Measurements from ENCODE around the gene TLE7.

TLE7 gene

GRCh38 chr16:71453036-71453435 is 11.2 kb upstream of the TLE7 start:
- Histone ChIP-seq H3K4me1 (ENCODE audit: control insufficient read depth in 1 of 2, insufficient read depth in 2 of 2, low read length in 2 of 2) (no peaks in the 10 kb centered on the region), H3K9me3 (ENCODE audit: control insufficient read depth in 1 of 2, low read length in 2 of 2) (peaks cover 43 to 51% of the 10 kb centered on the region in 2 donors), H3K36me3 (ENCODE audit: control insufficient read depth in 1 of 2, insufficient read depth in 2 of 2, low read length in 2 of 2) (peaks cover 61 to 85% of the 10 kb centered on the region in 2 donors), H3K4me3 (ENCODE audit: low read depth in 1 of 2, low read length in 2 of 2) (no peak overlapping the region), H3K27me3 (ENCODE audit: control insufficient read depth in 1 of 2, insufficient read depth in 2 of 2, low read length in 2 of 2) (no peaks in the 10 kb centered on the region), H3K27ac (ENCODE audit: low read depth, low read length) (no peak overlapping the region), H3K9ac (ENCODE audit: low read depth in 1 of 2, low read length in 2 of 2) (no peak overlapping the region)

DNA sequence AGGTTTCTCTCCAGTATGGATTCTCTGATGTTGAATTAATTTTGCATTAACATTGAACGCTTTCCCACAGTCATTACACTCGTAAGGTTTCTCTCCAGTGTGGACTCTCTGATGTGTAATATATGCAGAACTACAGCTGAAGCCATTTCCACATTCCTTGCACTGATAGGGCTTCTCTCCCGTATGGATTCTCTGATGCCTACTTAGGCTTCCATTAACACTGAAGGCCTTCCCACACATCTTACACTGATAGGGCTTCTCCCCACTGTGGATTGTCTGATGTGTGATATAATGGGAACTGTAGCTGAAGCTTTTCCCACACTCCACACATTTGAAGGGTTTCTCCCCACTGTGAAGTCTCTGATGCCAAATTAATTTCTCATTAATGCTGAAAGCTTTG is 7.2 kb upstream of the TLE7 start:
- Histone ChIP-seq H3K9ac (ENCODE audit: low read depth in 1 of 2, low read length in 2 of 2) (no peak overlapping the region), H3K36me3 (ENCODE audit: control insufficient read depth in 1 of 2, insufficient read depth in 2 of 2, low read length in 2 of 2) (peaks cover 53 to 61% of the 10 kb centered on the region in 2 donors), H3K4me3 (ENCODE audit: low read depth in 1 of 2, low read length in 2 of 2) (peak overlapping the region; percentile 35 to 58), H3K4me1 (ENCODE audit: control insufficient read depth in 1 of 2, insufficient read depth in 2 of 2, low read length in 2 of 2) (no peaks in the 10 kb centered on the region), H3K9me3 (ENCODE audit: control insufficient read depth in 1 of 2, low read length in 2 of 2) (peaks cover 72 to 78% of the 10 kb centered on the region in 2 donors), H3K27ac (ENCODE audit: low read depth, low read length) (no peak overlapping the region), H3K27me3 (ENCODE audit: control insufficient read depth in 1 of 2, insufficient read depth in 2 of 2, low read length in 2 of 2) (no peaks in the 10 kb centered on the region)

DNA sequence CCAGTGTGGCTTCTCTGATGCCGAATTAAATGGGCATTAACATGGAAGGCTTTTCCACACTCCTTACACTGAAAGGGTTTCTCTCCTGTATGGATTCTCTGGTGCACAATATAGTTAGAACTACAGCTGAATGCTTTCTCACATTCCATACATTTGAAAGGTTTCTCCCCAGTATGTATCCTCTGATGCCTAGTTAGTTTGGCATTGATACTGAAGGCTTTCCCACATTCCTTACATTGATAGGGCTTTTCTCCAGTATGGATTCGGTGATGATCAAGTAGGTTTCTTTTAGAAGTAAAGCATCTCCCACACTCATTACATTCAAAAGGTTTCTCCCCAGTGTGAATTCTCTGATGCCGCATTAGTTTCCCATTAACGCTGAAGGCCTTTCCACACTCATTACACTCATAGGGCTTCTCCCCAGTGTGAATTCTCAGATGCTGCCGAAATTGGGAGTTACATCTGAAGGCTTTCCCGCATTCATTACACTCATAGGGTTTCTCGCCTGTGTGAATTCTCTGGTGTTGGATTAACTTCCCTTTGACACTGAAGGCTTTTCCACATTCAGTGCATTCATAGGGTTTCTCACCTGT is 6.5 kb upstream of the TLE7 start:
- H3K27me3 ChIP-seq (ENCODE audit: control insufficient read depth in 1 of 2, insufficient read depth in 2 of 2, low read length in 2 of 2), result no peaks in the 10 kb centered on the region
- no peaks in the 10 kb centered on the region for H3K4me1 ChIP-seq (ENCODE audit: control insufficient read depth in 1 of 2, insufficient read depth in 2 of 2, low read length in 2 of 2)
- no peak overlapping the region for H3K9ac ChIP-seq (ENCODE audit: low read depth in 1 of 2, low read length in 2 of 2)
- H3K9me3 ChIP-seq (ENCODE audit: control insufficient read depth in 1 of 2, low read length in 2 of 2), result peaks cover 79 to 85% of the 10 kb centered on the region in 2 donors
- H3K36me3 ChIP-seq (ENCODE audit: control insufficient read depth in 1 of 2, insufficient read depth in 2 of 2, low read length in 2 of 2), result peaks cover 48 to 54% of the 10 kb centered on the region in 2 donors
- H3K27ac ChIP-seq (ENCODE audit: low read depth, low read length), result no peak overlapping the region
- H3K4me3 ChIP-seq (ENCODE audit: low read depth in 1 of 2, low read length in 2 of 2), result peak overlapping the region; percentile 35 to 58

GRCh38 chr16:71443714-71444113 is 1.9 kb upstream of the TLE7 start:
- peaks cover 47 to 51% of the 10 kb centered on the region in 2 donors for H3K9me3 ChIP-seq (ENCODE audit: control insufficient read depth in 1 of 2, low read length in 2 of 2)
- no peak overlapping the region for H3K27ac ChIP-seq (ENCODE audit: low read depth, low read length)
- peaks cover 9% of the 10 kb centered on the region in 2 donors for H3K36me3 ChIP-seq (ENCODE audit: control insufficient read depth in 1 of 2, insufficient read depth in 2 of 2, low read length in 2 of 2)
- H3K4me1 ChIP-seq (ENCODE audit: control insufficient read depth in 1 of 2, insufficient read depth in 2 of 2, low read length in 2 of 2), result no peaks in the 10 kb centered on the region
- H3K9ac ChIP-seq (ENCODE audit: low read depth in 1 of 2, low read length in 2 of 2), result no peak overlapping the region
- no peaks in the 10 kb centered on the region for H3K27me3 ChIP-seq (ENCODE audit: control insufficient read depth in 1 of 2, insufficient read depth in 2 of 2, low read length in 2 of 2)
- no peak overlapping the region for H3K4me3 ChIP-seq (ENCODE audit: low read depth in 1 of 2, low read length in 2 of 2)

DNA sequence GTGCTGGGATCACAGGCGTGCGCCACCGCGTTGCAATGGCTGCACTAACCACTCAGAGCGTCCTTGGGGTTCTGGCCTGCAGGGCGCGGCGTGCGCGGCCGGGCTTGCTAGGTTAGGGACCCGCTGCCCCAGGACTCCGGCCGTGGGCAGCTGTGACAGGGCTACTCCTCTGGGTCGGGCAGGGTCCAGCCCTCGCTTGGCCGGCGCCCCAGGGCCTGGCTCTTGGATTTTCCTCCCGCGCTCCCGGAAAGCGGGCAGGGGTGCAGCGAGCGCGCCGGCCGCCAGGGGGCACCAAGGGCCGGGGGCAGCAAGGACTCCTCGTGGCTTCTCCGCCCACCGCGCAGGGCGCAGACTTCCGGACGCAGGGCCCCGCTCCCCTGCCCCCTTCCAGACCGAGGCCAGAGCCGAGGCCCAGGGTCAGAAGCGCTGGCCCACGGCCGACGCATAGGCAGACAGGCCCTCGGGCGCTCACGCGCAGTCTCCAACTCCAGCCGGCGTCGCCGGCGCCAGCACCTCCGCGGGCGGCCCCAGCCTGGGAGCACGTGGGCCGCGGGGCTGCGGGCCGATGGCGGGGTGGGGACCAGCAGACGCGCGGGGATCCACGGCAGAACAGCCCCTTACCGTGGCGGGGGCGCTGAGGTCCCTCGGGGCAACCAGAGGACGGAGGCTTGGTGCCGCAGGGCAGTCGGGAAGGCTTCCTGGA is 355 bp downstream of the TLE7 start:
- no peaks in the 10 kb centered on the region for H3K27me3 ChIP-seq (ENCODE audit: control insufficient read depth in 1 of 2, insufficient read depth in 2 of 2, low read length in 2 of 2)
- H3K9me3 ChIP-seq (ENCODE audit: control insufficient read depth in 1 of 2, low read length in 2 of 2), result peaks cover 27 to 29% of the 10 kb centered on the region in 2 donors
- no peak overlapping the region for H3K27ac ChIP-seq (ENCODE audit: low read depth, low read length)
- no peaks in the 10 kb centered on the region for H3K4me1 ChIP-seq (ENCODE audit: control insufficient read depth in 1 of 2, insufficient read depth in 2 of 2, low read length in 2 of 2)
- H3K9ac ChIP-seq (ENCODE audit: low read depth in 1 of 2, low read length in 2 of 2), result no peak overlapping the region
- H3K36me3 ChIP-seq (ENCODE audit: control insufficient read depth in 1 of 2, insufficient read depth in 2 of 2, low read length in 2 of 2), result no peaks in the 10 kb centered on the region
- no peak overlapping the region for H3K4me3 ChIP-seq (ENCODE audit: low read depth in 1 of 2, low read length in 2 of 2)

GRCh38 chr16:71440669-71441347 is 1.0 kb downstream of the TLE7 start:
- no peak overlapping the region for H3K9ac ChIP-seq (ENCODE audit: low read depth in 1 of 2, low read length in 2 of 2)
- H3K9me3 ChIP-seq (ENCODE audit: control insufficient read depth in 1 of 2, low read length in 2 of 2), result peaks cover 20 to 22% of the 10 kb centered on the region in 2 donors
- H3K27ac ChIP-seq (ENCODE audit: low read depth, low read length), result no peak overlapping the region
- H3K4me3 ChIP-seq (ENCODE audit: low read depth in 1 of 2, low read length in 2 of 2), result no peak overlapping the region
- H3K4me1 ChIP-seq (ENCODE audit: control insufficient read depth in 1 of 2, insufficient read depth in 2 of 2, low read length in 2 of 2), result no peaks in the 10 kb centered on the region
- H3K36me3 ChIP-seq (ENCODE audit: control insufficient read depth in 1 of 2, insufficient read depth in 2 of 2, low read length in 2 of 2), result no peaks in the 10 kb centered on the region
- no peaks in the 10 kb centered on the region for H3K27me3 ChIP-seq (ENCODE audit: control insufficient read depth in 1 of 2, insufficient read depth in 2 of 2, low read length in 2 of 2)

DNA sequence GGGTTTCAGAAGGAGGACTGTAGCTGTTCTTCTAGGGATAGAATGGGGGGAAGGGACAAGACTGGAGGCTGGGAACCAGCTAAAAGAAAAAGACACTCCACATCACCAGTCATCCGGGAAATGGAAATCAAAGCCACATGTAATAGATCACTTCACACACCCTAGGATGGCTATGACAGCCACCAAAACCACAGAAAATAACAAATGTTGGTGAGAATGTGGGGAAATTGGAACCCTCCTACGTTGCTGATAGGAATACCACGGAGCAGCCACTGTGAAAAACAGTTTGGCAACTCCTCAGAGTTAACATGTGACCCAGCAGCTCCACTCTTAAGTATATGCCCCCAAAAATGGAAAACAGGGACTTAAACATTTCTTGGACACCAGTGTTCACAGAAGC is 2.3 kb downstream of the TLE7 start:
- peaks cover 15% of the 10 kb centered on the region in 2 donors for H3K9me3 ChIP-seq (ENCODE audit: control insufficient read depth in 1 of 2, low read length in 2 of 2)

DNA sequence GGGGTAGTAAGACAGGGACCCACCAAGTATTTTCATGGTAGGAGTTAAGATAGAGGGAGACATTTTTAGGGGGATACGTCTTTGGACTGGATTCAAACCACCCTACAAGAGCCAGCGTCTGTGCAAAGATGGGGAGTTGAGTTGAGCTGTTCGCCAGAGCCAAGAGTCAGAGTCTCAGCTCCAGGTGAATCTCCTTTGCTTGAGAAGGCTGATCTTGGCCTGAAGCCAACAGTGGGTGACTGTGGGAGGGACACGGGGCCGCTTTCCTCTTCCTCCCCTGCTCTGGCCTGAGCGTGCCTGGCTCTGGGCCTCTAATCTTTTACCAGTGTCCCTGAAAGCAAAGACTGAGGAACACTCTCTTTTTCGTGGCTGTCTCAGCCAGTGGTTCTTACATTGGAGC is 5.4 kb downstream of the TLE7 start:
- Histone ChIP-seq H3K4me1 (ENCODE audit: control insufficient read depth in 1 of 2, insufficient read depth in 2 of 2, low read length in 2 of 2) (no peaks in the 10 kb centered on the region), H3K9me3 (ENCODE audit: control insufficient read depth in 1 of 2, low read length in 2 of 2) (no peaks in the 10 kb centered on the region), H3K27ac (ENCODE audit: low read depth, low read length) (no peak overlapping the region), H3K36me3 (ENCODE audit: control insufficient read depth in 1 of 2, insufficient read depth in 2 of 2, low read length in 2 of 2) (no peaks in the 10 kb centered on the region), H3K9ac (ENCODE audit: low read depth in 1 of 2, low read length in 2 of 2) (no peak overlapping the region), H3K4me3 (ENCODE audit: low read depth in 1 of 2, low read length in 2 of 2) (no peak overlapping the region), H3K27me3 (ENCODE audit: control insufficient read depth in 1 of 2, insufficient read depth in 2 of 2, low read length in 2 of 2) (peaks cover 0 to 2% of the 10 kb centered on the region in 2 donors)

More for the DNA sequence above, 2.3 kb downstream of the TLE7 start:
- Histone ChIP-seq H3K27ac (ENCODE audit: low read depth, low read length) (no peak overlapping the region), H3K36me3 (ENCODE audit: control insufficient read depth in 1 of 2, insufficient read depth in 2 of 2, low read length in 2 of 2) (no peaks in the 10 kb centered on the region), H3K4me1 (ENCODE audit: control insufficient read depth in 1 of 2, insufficient read depth in 2 of 2, low read length in 2 of 2) (no peaks in the 10 kb centered on the region), H3K4me3 (ENCODE audit: low read depth in 1 of 2, low read length in 2 of 2) (no peak overlapping the region), H3K27me3 (ENCODE audit: control insufficient read depth in 1 of 2, insufficient read depth in 2 of 2, low read length in 2 of 2) (no peaks in the 10 kb centered on the region), H3K9ac (ENCODE audit: low read depth in 1 of 2, low read length in 2 of 2) (no peak overlapping the region)

DNA sequence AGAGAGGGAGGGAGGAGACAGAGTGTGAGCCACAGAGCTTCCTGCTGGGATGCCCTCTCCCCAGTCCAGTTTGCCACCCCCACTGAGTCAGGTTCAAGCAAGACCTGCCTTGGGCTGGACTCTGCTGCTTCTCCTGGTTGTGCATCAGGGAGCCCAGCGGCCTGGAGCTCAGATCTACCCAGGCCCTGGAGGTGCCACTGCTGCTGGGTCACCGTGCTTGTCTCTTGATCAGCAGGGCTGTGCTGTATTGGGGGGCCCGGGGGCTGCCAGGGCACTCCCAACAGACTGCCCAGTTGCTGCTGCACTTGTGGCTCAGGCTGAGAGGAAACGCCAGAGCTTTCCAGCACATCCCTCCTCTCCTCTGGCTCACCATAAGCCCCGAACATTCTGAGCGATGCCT is 8.9 kb downstream of the TLE7 start:
- Histone ChIP-seq H3K9me3 (ENCODE audit: control insufficient read depth in 1 of 2, low read length in 2 of 2) (no peaks in the 10 kb centered on the region), H3K4me3 (ENCODE audit: low read depth in 1 of 2, low read length in 2 of 2) (no peak overlapping the region), H3K27me3 (ENCODE audit: control insufficient read depth in 1 of 2, insufficient read depth in 2 of 2, low read length in 2 of 2) (peaks cover 0 to 2% of the 10 kb centered on the region in 2 donors), H3K36me3 (ENCODE audit: control insufficient read depth in 1 of 2, insufficient read depth in 2 of 2, low read length in 2 of 2) (no peaks in the 10 kb centered on the region), H3K4me1 (ENCODE audit: control insufficient read depth in 1 of 2, insufficient read depth in 2 of 2, low read length in 2 of 2) (no peaks in the 10 kb centered on the region), H3K9ac (ENCODE audit: low read depth in 1 of 2, low read length in 2 of 2) (no peak overlapping the region), H3K27ac (ENCODE audit: low read depth, low read length) (no peak overlapping the region)

DNA sequence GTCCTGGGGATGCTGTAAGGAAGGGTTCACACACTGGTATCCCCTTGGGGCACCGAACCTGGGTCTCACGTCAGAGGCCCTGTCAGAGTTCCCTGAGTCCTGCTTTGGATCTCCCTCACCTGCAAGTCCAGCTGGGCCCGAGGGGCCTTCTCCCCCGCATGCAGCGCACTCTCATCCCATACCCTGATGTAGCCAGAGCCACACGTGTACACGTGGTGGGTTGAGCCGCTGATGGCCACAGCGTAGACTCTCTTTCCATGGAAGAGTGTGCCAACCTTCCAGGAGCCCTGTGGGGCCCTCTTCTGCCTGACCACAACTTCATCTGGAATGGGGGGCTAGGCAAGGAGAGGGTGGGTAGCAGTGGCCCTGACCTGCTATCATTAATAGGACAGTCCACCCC is 9.9 kb downstream of the TLE7 start:
- Histone ChIP-seq H3K9ac (ENCODE audit: low read depth in 1 of 2, low read length in 2 of 2) (no peak overlapping the region), H3K36me3 (ENCODE audit: control insufficient read depth in 1 of 2, insufficient read depth in 2 of 2, low read length in 2 of 2) (no peaks in the 10 kb centered on the region), H3K9me3 (ENCODE audit: control insufficient read depth in 1 of 2, low read length in 2 of 2) (no peaks in the 10 kb centered on the region), H3K4me1 (ENCODE audit: control insufficient read depth in 1 of 2, insufficient read depth in 2 of 2, low read length in 2 of 2) (no peaks in the 10 kb centered on the region), H3K27ac (ENCODE audit: low read depth, low read length) (no peak overlapping the region), H3K27me3 (ENCODE audit: control insufficient read depth in 1 of 2, insufficient read depth in 2 of 2, low read length in 2 of 2) (peaks cover 3 to 5% of the 10 kb centered on the region in 2 donors), H3K4me3 (ENCODE audit: low read depth in 1 of 2, low read length in 2 of 2) (no peak overlapping the region)

Measured in duodenal mucosa (tissue), 2 donors.